Measurements from ENCODE around the gene MRPS14. TPM values are rescaled to one million over a fixed set of nuclear protein-coding genes. Genes with fewer than 3 reads are reported as not detected.

The MRPS14 gene
- total and polyA plus RNA-seq, 9 of the 15 experiments (the other 6 are each of a cell fraction or from before 2014, with no cell fraction given): 38.1 to 231 (median 54.9) TPM

DNA sequence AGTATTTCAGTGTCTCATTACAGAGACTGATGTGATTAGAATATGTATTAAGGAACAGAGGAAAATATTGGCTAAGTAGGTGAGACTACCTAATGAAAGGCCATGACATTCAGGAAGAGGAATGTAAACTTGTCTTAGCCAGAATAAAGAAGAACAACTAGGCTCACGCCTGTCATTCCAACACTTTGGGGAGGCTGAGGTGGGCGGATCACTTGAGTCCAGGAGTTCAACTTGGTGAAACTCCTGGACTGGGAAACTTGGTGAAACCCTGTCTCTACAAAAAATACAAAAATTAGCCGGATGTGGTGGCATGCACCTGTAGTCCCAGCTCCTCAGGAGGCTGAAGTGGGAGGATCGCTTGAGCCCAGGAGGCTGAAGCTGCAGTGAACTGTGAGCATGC, 38.3 kb downstream of the MRPS14 start:
- Histone ChIP-seq H4K20me1 (replicated peaks; ENCODE audit: control insufficient read depth, insufficient read depth, low read length) (no peaks in the 10 kb centered on the region), H3K4me3 (no peak overlapping the region), H3K9ac (ENCODE audit: insufficient read depth in 1 of 2, low read depth in 2 of 2, low read length in 2 of 2) (no peak overlapping the region), H3K4me2 (ENCODE audit: insufficient read depth, low read length) (no peak overlapping the region), H3K4me1 (replicated peaks in 1 of 2; ENCODE audit: control insufficient read depth in 2 of 2, insufficient read depth in 2 of 2, low read length in 2 of 2) (no peaks in the 10 kb centered on the region), H3K9me1 (ENCODE audit: control insufficient read depth, insufficient read depth, low read length) (no peaks in the 10 kb centered on the region), H3K9me3 (replicated peaks; ENCODE audit: control insufficient read depth, insufficient read depth, low read depth, low read length) (no peaks in the 10 kb centered on the region; the same call in 1 of the 2 replicates), H3K79me2 (ENCODE audit: control insufficient read depth, insufficient read depth, low read length) (no peaks in the 10 kb centered on the region), H3K27ac (ENCODE audit: extremely low read depth, low read depth, low read length) (no peak overlapping the region), H2AFZ (ENCODE audit: low read depth, low read length) (no peak overlapping the region), H3K27me3 (ENCODE audit: control insufficient read depth in 2 of 2, insufficient read depth in 2 of 2, low read length in 2 of 2) (no peaks in the 10 kb centered on the region), H3K36me3 (ENCODE audit: control insufficient read depth, insufficient read depth, low read length) (peaks cover 24% of the 10 kb centered on the region)
- intact Hi-C loops (cut with micrococcal nuclease): no loop called here
- WGBS (ENCODE audit: insufficient coverage, low coverage, missing lambda C conversion rate): 77% methylated on average over 4 of the region's 4 CpGs
- no peak for DNase-seq (ENCODE audit: extremely low read depth in 1 of 4, low spot score in 3 of 4)
- in situ Hi-C loops (cut with MboI): loop anchor here (10.0 to 25.0 kb wide), 2 partner anchors 100 to 723 kb away; no protein-coding TSS in a partner anchor
- FAIRE-seq: no peak
- ATAC-seq: no peak
- ChIA-PET POLR2A (interaction anchor here (0.7 to 7.5 kb wide), 2 partner anchors 15 to 224 kb away, joined by 3 to 60 read pairs; partner anchors contain the start of gene CACYBP), CTCF (ENCODE audit: low intra/inter-chr PET ratio) (no interaction called here)
- TF ChIP-seq, protein P1, sequence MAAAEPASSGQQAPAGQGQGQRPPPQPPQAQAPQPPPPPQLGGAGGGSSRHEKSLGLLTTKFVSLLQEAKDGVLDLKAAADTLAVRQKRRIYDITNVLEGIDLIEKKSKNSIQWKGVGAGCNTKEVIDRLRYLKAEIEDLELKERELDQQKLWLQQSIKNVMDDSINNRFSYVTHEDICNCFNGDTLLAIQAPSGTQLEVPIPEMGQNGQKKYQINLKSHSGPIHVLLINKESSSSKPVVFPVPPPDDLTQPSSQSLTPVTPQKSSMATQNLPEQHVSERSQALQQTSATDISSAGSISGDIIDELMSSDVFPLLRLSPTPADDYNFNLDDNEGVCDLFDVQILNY (CRISPR knock-in tag; IDR thresholded peaks at IDR 0.05): no peak
- no TSS peak for BruUV-seq (replicated peaks)

DNA sequence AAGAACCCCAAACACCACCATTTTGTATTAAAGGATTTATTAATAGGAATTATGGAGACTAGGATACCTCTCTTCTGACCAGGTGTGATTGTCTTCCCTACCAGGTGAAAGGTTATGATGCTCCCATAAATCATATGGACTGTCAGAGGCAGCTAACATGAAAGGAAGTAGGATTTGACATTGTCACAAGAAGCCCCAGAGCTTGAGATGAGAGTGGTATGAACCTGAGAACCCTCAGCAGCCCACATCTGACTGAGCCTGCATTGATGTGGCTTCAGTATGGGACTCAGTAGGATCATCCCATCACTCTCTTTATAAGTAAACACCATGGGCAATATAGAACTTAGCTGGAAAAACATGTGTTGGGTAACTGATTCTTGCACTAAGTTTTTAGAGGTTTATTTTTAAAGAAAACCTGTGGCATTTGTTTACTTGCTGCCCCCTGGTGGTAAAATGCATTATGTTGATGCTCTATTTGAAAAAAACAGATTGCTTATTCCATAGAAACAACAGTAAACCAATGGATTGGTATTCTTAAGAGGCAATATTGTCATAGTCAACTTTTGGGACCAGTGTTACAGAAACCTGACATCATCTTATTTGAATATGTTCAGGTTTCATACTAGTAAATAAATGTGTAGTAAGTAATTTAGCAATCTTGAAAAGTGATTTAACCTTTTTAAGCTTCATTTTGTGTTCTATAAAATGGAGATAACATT, 40.1 kb downstream of the MRPS14 start:
- in situ Hi-C loops (cut with MboI) (loop anchor here (10.0 to 25.0 kb wide), 2 partner anchors 98 to 721 kb away; no protein-coding TSS in a partner anchor), intact Hi-C loops (cut with micrococcal nuclease) (loop anchor here (1.0 kb wide), 2 partner anchors 100 to 213 kb away; no protein-coding TSS in a partner anchor)
- Histone ChIP-seq H3K79me2 (ENCODE audit: control insufficient read depth, insufficient read depth, low read length) (no peaks in the 10 kb centered on the region), H3K36me3 (ENCODE audit: control insufficient read depth, insufficient read depth, low read length) (peaks cover 26% of the 10 kb centered on the region), H3K9me1 (ENCODE audit: control insufficient read depth, insufficient read depth, low read length) (no peaks in the 10 kb centered on the region), H3K9ac (ENCODE audit: insufficient read depth in 1 of 2, low read depth in 2 of 2, low read length in 2 of 2) (no peak overlapping the region), H3K9me3 (replicated peaks; ENCODE audit: control insufficient read depth, insufficient read depth, low read depth, low read length) (no peaks in the 10 kb centered on the region; the same call in 1 of the 2 replicates), H4K20me1 (replicated peaks; ENCODE audit: control insufficient read depth, insufficient read depth, low read length) (no peaks in the 10 kb centered on the region), H3K4me1 (replicated peaks in 1 of 2; ENCODE audit: control insufficient read depth in 2 of 2, insufficient read depth in 2 of 2, low read length in 2 of 2) (no peaks in the 10 kb centered on the region), H3K27me3 (ENCODE audit: control insufficient read depth in 2 of 2, insufficient read depth in 2 of 2, low read length in 2 of 2) (no peaks in the 10 kb centered on the region), H3K4me3 (no peak overlapping the region), H3K27ac (ENCODE audit: extremely low read depth, low read depth, low read length) (no peak overlapping the region), H2AFZ (ENCODE audit: low read depth, low read length) (no peak overlapping the region), H3K4me2 (ENCODE audit: insufficient read depth, low read length) (no peak overlapping the region)
- peak; percentile 43; the same call in 2 of the 3 replicates for ATAC-seq
- ChIA-PET CTCF (ENCODE audit: low intra/inter-chr PET ratio) (interaction anchor here (1.1 to 2.3 kb wide), 2 partner anchors 115 to 214 kb away, joined by 3 to 59 read pairs; no protein-coding TSS in a partner anchor), POLR2A (interaction anchor here (0.8 to 7.5 kb wide), 3 partner anchors 10 to 17 kb away, joined by 3 to 60 read pairs (median 3); partner anchors contain the start of gene CACYBP)
- no TSS peak for BruUV-seq (replicated peaks)
- FAIRE-seq: peak; percentile 71
- DNase-seq (ENCODE audit: extremely low read depth in 1 of 4, low spot score in 3 of 4): peak; percentile 43 to 74 (median 48)
- TF ChIP-seq XRCC5 (IDR thresholded peaks at IDR 0.05; ENCODE audit: low read depth, low read length): no peak
- TF ChIP-seq CEBPG (CRISPR knock-in tag; IDR thresholded peaks at IDR 0.05): no peak
- no peak for TF ChIP-seq CEBPG (tag; conservative IDR thresholded peaks at IDR 0.05 in 1 of 2, IDR thresholded peaks at IDR 0.05 in 1 of 2)
- no peak for TF ChIP-seq ZNF146 (CRISPR knock-in tag; IDR thresholded peaks at IDR 0.05; ENCODE audit: unreplicated experiment)
- TF ChIP-seq, protein P2, sequence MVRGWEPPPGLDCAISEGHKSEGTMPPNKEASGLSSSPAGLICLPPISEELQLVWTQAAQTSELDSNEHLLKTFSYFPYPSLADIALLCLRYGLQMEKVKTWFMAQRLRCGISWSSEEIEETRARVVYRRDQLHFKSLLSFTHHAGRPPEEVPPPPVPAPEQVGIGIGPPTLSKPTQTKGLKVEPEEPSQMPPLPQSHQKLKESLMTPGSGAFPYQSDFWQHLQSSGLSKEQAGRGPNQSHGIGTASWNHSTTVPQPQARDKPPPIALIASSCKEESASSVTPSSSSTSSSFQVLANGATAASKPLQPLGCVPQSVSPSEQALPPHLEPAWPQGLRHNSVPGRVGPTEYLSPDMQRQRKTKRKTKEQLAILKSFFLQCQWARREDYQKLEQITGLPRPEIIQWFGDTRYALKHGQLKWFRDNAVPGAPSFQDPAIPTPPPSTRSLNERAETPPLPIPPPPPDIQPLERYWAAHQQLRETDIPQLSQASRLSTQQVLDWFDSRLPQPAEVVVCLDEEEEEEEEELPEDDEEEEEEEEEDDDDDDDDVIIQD (CRISPR knock-in tag; IDR thresholded peaks at IDR 0.05): no peak
- no peak for TF ChIP-seq ZC3H11A (IDR thresholded peaks at IDR 0.05; ENCODE audit: low read depth, low read length)
- TF ChIP-seq POLR2AphosphoS5 (IDR thresholded peaks at IDR 0.05; ENCODE audit: control insufficient read depth, insufficient read depth, low read depth, low read length): no peak
- peak; percentile 55 for TF ChIP-seq MEIS2 (IDR thresholded peaks at IDR 0.05; ENCODE audit: partially characterized antibody)
- TF ChIP-seq EZH2 (IDR thresholded peaks at IDR 0.05; ENCODE audit: borderline replicate concordance, low read depth, low read length): no peak

All from K562 (cell line).